ENCODE measurements around the gene DOCK1.

Gene DOCK1

GRCh38 chr10:127153181-127153580 is 248.0 kb downstream of the DOCK1 start:
- Histone ChIP-seq H3K79me2 (ENCODE audit: insufficient read depth, low read length) (no peaks in the 10 kb centered on the region), H3K9me3 (ENCODE audit: insufficient read depth, low read depth, low read length) (0 out of 2 replicates have a peak, but pooled peaks cover 6% of the 10 kb centered on the region), H4K20me1 (ENCODE audit: insufficient read depth, low read length, poor library complexity, severe bottlenecking) (no peaks in the 10 kb centered on the region), H3K4me3 (ENCODE audit: low read length, poor library complexity, severe bottlenecking) (no peak overlapping the region), H3K4me2 (ENCODE audit: low read depth, low read length, poor library complexity, severe bottlenecking) (no peak overlapping the region), H3K4me1 (ENCODE audit: insufficient read depth, low read length, poor library complexity, severe bottlenecking) (no peaks in the 10 kb centered on the region), H3F3A (ENCODE audit: low read depth) (no peaks in the 10 kb centered on the region), H3K36me3 (ENCODE audit: insufficient read depth, low read length) (no peaks in the 10 kb centered on the region), H3K27me3 (ENCODE audit: insufficient read depth, low read length, poor library complexity, severe bottlenecking) (no peaks in the 10 kb centered on the region), H3K9ac (ENCODE audit: low read depth, low read length, poor library complexity, severe bottlenecking) (no peak overlapping the region), H2AFZ (ENCODE audit: low read length) (no peak overlapping the region), H3K9me2 (replicated peaks; ENCODE audit: low read depth, low read length) (no peaks in the 10 kb centered on the region)
- TF ChIP-seq EZH2phosphoT487 (IDR thresholded peaks at IDR 0.05; ENCODE audit: borderline replicate concordance) (no peak), CTCF (conservative IDR thresholded peaks at IDR 0.05; ENCODE audit: low read length) (no peak)

- no peaks in the 10 kb centered on the region for H3K4me1 ChIP-seq (ENCODE audit: insufficient read depth, low read length, poor library complexity, severe bottlenecking)
- no peaks in the 10 kb centered on the region for H3K9me2 ChIP-seq (replicated peaks; ENCODE audit: low read depth, low read length)
- H3K79me2 ChIP-seq (ENCODE audit: insufficient read depth, low read length) = no peaks in the 10 kb centered on the region
- H3K9me3 ChIP-seq (ENCODE audit: insufficient read depth, low read depth, low read length) = peaks cover 10% of the 10 kb centered on the region; the same call in 1 of the 2 replicates
- no peak overlapping the region for H3K9ac ChIP-seq (ENCODE audit: low read depth, low read length, poor library complexity, severe bottlenecking)
- no peaks in the 10 kb centered on the region for H3F3A ChIP-seq (ENCODE audit: low read depth)
- no peaks in the 10 kb centered on the region for H3K36me3 ChIP-seq (ENCODE audit: insufficient read depth, low read length)
- no peak overlapping the region for H2AFZ ChIP-seq (ENCODE audit: low read length)
- H4K20me1 ChIP-seq (ENCODE audit: insufficient read depth, low read length, poor library complexity, severe bottlenecking) = no peaks in the 10 kb centered on the region
- no peaks in the 10 kb centered on the region for H3K27me3 ChIP-seq (ENCODE audit: insufficient read depth, low read length, poor library complexity, severe bottlenecking)
- no peak overlapping the region for H3K4me2 ChIP-seq (ENCODE audit: low read depth, low read length, poor library complexity, severe bottlenecking)
- H3K4me3 ChIP-seq (ENCODE audit: low read length, poor library complexity, severe bottlenecking) = no peak overlapping the region
- TF ChIP-seq EZH2phosphoT487 (IDR thresholded peaks at IDR 0.05; ENCODE audit: borderline replicate concordance) (no peak), CTCF (conservative IDR thresholded peaks at IDR 0.05; ENCODE audit: low read length) (no peak)
Measured at GRCh38 chr10:127154831-127155620, 249.8 kb downstream of the DOCK1 start.

GRCh38 chr10:127157089-127157488 is 251.9 kb downstream of the DOCK1 start:
- Histone ChIP-seq H3K27me3 (ENCODE audit: insufficient read depth, low read length, poor library complexity, severe bottlenecking) (no peaks in the 10 kb centered on the region), H3K36me3 (ENCODE audit: insufficient read depth, low read length) (no peaks in the 10 kb centered on the region), H3K9me3 (ENCODE audit: insufficient read depth, low read depth, low read length) (peaks cover 15% of the 10 kb centered on the region; the same call in 1 of the 2 replicates), H3K79me2 (ENCODE audit: insufficient read depth, low read length) (no peaks in the 10 kb centered on the region), H3K9me2 (replicated peaks; ENCODE audit: low read depth, low read length) (no peaks in the 10 kb centered on the region), H3K9ac (ENCODE audit: low read depth, low read length, poor library complexity, severe bottlenecking) (no peak overlapping the region), H2AFZ (ENCODE audit: low read length) (no peak overlapping the region), H3K4me3 (ENCODE audit: low read length, poor library complexity, severe bottlenecking) (no peak overlapping the region), H3K4me2 (ENCODE audit: low read depth, low read length, poor library complexity, severe bottlenecking) (no peak overlapping the region), H3K4me1 (ENCODE audit: insufficient read depth, low read length, poor library complexity, severe bottlenecking) (no peaks in the 10 kb centered on the region), H4K20me1 (ENCODE audit: insufficient read depth, low read length, poor library complexity, severe bottlenecking) (no peaks in the 10 kb centered on the region), H3F3A (ENCODE audit: low read depth) (no peaks in the 10 kb centered on the region)
- TF ChIP-seq CTCF (conservative IDR thresholded peaks at IDR 0.05; ENCODE audit: low read length) = no peak
- no peak for TF ChIP-seq EZH2phosphoT487 (IDR thresholded peaks at IDR 0.05; ENCODE audit: borderline replicate concordance)
